Stimulated activated CD4-positive, alpha-beta T cell treated with anti-CD3 and anti-CD28 coated beads, TNF-alpha, amount 100 ng/mL, for 1 hour (primary cell): Measurements from ENCODE around the gene SETD3.

Experiments
- DNase-seq, 3 donors: peaks; one replicate each; pipeline ENCODE4 v3.0.0-alpha.2; 2020; ENCODE audit warnings: low read depth in 3 of 3, low spot score in 1 of 3

The SETD3 gene

DNA sequence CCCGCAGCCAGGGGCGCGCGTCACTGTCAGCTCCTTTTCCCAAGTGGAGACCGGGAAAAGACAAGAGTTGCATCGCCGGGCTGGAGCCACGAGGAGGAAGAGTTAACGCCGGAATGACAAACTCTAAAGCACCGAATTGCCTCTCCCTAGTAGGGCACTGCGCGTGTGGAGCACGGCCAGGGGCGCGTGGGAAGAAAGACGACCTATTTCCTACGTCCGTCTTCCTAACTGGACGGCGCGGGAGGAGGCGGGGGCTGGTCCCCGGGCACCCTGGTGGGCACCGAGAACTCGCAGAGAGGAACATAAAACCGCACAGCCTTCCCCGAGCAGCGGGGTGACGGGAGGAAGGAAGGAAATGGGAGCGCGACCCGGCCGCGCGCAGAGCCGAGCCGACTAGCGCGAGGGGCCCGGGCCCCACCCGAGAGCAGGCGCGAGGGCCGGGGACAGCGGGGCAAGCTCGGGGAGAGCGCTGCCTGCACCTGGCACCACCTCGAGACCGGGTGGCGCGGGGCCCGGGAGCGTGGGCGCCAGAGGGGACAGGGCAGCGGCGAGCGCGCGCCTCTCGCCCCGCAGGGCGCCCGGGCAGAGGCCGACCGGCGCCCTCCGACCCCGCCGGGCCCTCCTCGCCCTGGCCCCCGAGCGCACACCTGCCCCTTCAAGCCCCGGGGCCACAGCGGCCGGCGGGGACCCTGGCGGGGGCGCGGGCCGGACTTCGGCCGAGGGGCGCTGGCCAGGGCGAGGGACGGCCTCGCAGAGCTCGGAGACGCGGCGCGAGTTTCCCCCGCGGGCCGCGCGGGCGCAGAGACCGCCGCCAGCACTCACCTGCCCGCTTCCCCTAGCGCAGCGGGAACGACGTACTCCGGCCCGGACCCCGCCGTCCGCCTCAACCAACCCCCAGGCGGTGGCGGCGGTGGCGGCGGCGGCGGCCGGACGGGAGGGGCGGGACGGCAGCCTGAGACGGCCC, at the start of gene SETD3:
SETD3 (minus strand) TSS at position 954 of the 964 bp plus-strand sequence. CDS start 15,054 bp downstream, outside the sequence.
- DNase-seq, result peak in 2 of 3 donors; percentile 6 to 12

DNA sequence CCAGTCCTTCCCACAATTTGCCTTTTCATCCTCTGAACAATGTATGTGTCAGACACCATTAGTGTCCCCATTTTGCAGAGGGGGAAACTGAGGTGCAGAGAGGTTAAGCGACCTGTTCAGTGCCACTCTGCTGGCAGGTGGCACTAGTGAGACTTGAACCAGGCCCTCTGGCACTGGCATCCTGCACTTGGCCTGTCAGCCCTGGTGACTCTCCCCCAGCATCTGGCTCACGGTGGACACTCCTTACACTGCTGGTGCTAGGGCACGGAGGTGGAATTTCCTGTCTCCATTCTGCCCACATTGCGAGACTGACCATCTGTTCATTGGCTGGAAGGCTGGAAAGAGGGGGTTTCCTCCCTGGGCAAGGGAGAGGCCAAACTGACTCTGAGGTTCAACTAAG, 49.2 kb upstream of the SETD3 start:
- DNase-seq, result no peak

DNA sequence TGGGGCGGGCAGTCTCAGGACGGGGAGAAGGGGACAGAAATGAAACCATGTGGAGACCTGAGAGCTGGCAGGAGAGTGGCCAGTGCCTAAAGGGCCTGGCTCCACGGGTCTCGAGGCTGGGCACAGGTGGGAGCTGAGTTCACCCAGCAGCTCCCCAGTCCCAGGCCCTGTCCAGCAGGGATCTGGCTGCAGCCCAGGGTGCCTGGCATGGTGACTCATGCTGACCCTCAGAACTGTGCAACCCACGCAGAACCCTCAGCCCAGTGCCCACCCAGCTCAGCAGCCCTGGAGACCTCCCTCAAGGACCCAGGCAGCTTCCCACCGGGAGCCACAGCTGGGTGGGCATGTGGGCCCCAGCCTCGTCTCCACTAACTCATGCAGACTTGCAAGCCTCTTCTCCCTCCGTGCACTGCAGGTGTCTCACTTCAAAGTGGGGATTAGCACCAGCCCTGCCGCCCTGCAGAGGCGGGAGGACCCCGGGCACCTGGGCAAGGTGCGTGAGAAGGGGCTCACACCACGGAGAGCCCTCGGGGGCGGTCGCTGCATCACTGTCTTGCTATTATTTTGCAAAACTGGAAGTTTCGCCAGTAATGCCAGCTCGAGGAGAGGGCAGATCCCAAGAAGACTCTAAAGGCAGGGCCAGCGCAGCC, 46.9 kb upstream of the SETD3 start:
- DNase-seq, result no peak

- DNase-seq, result no peak
Measured at GRCh38 chr14:99527026-99527425, 46.4 kb upstream of the SETD3 start.

DNA sequence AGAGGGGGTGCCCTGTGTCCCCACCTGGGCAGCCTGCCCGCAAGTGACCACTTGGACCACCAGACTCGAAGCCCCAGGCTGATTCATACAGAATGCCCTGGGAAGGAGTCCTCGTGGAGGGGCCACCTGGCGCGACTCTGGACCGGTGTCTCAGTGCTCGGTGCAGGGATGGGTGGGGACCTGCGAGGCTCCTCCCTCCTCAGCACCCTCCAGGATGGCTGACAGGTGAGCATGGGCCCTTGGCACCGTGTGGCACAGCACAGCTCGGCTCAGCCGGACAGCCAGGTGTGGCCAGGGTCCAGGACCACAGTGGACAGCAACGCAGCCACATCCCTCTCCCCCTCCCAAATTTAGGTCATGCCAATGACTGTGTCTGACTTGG, 45.0 kb upstream of the SETD3 start:
- DNase-seq, result no peak

GRCh38 chr14:99524804-99525698, 44.4 kb upstream of the SETD3 start:
- DNase-seq, result no peak

GRCh38 chr14:99524091-99524661, 43.5 kb upstream of the SETD3 start:
- no peak for DNase-seq

DNA sequence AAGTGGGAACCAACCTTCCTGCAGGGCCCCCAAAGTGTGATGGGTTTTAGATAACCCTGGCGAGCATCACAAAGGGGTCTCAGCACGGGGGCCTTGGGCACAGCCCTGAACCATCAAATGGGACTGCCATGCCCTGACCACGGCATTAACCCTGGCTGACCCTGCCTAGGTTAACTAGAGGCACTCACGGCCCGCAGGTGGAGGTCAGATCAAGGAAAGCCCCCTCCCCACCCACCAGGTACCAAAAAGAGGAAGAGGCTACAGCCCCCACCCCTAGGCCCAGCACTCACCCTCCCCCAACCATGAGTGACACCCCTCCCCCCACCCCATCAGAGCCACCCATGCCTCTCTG, 43.0 kb upstream of the SETD3 start:
- no peak for DNase-seq

DNA sequence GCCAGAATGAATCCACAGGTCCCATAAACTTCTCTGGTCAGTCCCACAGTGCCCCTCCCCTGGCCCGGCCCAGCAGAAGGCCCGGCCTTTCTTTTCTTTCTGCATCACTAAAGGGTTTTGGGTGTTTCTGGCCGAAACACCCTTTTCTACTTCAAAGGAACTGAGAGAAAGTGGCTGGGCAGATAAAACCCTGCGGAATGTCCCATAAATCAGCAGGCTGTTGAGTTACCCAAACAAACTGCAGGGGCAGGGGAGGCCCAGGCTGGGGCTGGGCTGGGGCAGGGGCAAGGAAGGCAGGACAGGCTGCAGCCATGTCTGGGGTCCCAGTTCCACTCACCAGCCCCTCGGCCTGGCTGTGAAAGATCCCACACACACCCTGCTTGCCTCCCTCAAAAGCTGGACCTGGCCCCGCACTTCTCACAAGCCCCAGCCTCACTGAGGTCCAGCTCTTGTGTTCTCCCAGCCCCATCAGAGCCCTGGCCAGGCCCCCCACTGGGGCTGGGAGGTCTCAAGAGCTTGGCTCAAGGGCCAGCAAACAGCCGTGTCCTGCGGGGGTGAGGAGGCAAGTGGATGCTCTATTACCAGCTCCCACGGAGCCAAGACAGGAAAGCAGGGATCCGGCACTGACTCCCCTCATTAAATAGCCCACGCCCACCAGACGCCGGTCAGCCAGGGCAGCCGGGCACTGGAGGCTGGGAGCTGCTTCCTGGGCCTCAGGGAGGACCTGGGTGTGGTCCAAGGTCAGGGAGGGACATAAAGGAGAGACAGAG, 42.5 kb upstream of the SETD3 start:
- DNase-seq, result no peak

GRCh38 chr14:99522457-99522891, 41.8 kb upstream of the SETD3 start:
- no peak for DNase-seq

GRCh38 chr14:99522025-99522401, 41.4 kb upstream of the SETD3 start:
- no peak for DNase-seq

DNA sequence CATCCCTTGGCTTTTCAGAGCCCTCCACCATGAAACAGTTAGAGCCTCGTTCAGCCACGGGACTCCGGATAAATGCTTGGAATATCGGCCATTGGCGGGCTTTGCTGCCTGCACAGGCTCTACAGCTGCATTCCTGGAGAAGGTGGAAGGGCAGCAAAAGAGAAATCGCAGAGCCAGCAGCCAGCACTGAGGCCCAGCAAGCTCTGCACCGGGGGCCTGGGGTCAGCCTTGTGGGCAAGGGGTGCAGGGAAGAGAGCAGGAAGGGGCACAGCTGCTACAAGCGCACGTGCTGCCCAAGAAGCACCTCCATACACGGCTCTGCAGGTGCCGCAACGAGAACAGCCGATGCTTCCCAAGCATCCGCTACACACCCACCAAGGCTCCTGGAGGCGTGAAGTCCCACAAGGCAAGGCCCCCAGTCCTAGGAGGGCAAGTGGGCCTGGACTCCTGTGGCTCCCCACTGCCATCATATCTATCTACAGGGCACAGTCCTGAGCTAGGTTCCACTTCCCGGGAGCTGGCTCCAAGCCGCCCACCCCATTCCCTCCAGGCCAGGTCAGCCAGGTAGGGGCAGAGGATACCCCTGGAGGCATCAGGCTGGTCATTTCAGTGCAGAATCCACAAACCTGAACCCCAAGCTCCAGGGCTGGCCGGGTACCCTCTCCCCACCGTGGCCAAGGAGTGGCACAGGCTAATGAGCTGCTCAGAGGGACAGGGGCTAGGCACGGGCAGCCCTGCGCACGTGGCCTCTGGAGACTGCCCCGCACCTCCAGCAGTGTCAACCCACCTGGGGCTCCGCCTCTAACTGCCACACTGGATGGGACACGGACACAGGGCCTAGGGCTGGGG, 40.7 kb upstream of the SETD3 start:
- no peak for DNase-seq

GRCh38 chr14:99520571-99521081, 40.0 kb upstream of the SETD3 start:
- DNase-seq, result no peak

DNA sequence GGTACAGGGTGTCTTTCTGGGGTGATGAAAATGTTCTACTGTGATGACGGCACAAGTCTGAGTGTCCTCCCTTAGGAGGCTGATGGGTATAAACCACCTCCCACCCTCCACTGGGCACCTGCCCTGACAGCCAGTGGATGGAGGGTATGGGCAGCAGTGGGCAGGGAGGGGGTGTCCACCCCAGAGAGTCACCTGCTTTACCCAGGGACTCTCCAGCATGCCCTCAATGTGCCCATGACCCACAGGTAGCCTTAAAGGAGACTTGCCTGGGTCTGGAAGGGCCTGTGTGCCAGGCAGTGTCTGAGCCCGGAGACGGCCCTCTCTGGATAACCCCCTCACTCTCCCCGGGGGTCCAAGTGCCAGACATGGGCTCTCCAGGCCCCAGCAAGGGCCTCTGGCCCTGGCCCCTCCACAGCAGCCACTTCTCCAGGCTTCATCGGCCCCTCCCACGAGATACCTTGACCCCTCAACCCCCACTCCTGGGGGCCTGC, 39.3 kb upstream of the SETD3 start:
- DNase-seq, result no peak

GRCh38 chr14:99519347-99519881, 38.8 kb upstream of the SETD3 start:
- DNase-seq, result no peak

- peak; percentile 54 to 87 (median 70) for DNase-seq
Measured at GRCh38 chr14:99518441-99519346, 38.0 kb upstream of the SETD3 start.

- DNase-seq, result no peak
Measured at GRCh38 chr14:99517643-99518381, 37.2 kb upstream of the SETD3 start.
